ENCODE results near the gene UBE2G1. TPM values are rescaled to one million over a fixed set of nuclear protein-coding genes. Genes with fewer than 3 reads are reported as not detected.

The UBE2G1 gene
- total and polyA plus RNA-seq, 2 donors from 2014 or later = 26.7 to 50.9 TPM

- Histone ChIP-seq H3K9me3 (ENCODE audit: control insufficient read depth in 2 of 3, insufficient read depth in 1 of 3, low read length in 3 of 3) (no peaks in the 10 kb centered on the region), H3K36me3 (ENCODE audit: control insufficient read depth in 2 of 3, insufficient read depth in 3 of 3, low read length in 3 of 3) (peaks cover 2 to 14% (median 4%) of the 10 kb centered on the region in 3 donors), H3K27me3 (ENCODE audit: control insufficient read depth, insufficient read depth, low read length) (no peaks in the 10 kb centered on the region), H3K27ac (ENCODE audit: low read depth in 2 of 2, low read length in 2 of 2) (no peak overlapping the region), H3K4me3 (ENCODE audit: low read length in 3 of 3) (no peak overlapping the region), H3K9ac (ENCODE audit: low read length in 3 of 3) (no peak overlapping the region), H3K4me1 (ENCODE audit: control insufficient read depth in 2 of 3, insufficient read depth in 2 of 3, low read depth in 1 of 3, low read length in 3 of 3) (no peaks in the 10 kb centered on the region)
- no peak for DNase-seq
- no peak for FAIRE-seq
- no peak for TF ChIP-seq CTCF (IDR thresholded peaks at IDR 0.05; ENCODE audit: borderline replicate concordance, extremely low read depth, insufficient read depth)
- intact Hi-C loops (cut with DNase I) = no loop called here
These were observed 145.8 kb downstream of the UBE2G1 start for GRCh38 chr17:4220655-4221054.

Other genes with a start within 250 kb of the UBE2G1 start
- gene ZZEF1, start 223.6 kb downstream of the UBE2G1 start, total RNA-seq = 56.1 TPM
- 4.6 TPM for gene ZZEF1, start 223.6 kb downstream of the UBE2G1 start, polyA plus RNA-seq (ENCODE audit: insufficient read depth, low read depth, low replicate concordance)
- 29.8 TPM for gene CYB5D2, start 223.5 kb downstream of the UBE2G1 start, total RNA-seq
- gene CYB5D2, start 223.5 kb downstream of the UBE2G1 start, polyA plus RNA-seq (ENCODE audit: insufficient read depth, low read depth, low replicate concordance) = 49.7 TPM
- 61.7 TPM for gene ANKFY1, start 102.7 kb downstream of the UBE2G1 start, total RNA-seq
- 10.9 TPM for gene ANKFY1, start 102.7 kb downstream of the UBE2G1 start, polyA plus RNA-seq (ENCODE audit: insufficient read depth, low read depth, low replicate concordance)
- 1.4 TPM for gene SPNS3, start 67.3 kb upstream of the UBE2G1 start, total RNA-seq
- 3.7 TPM for gene SPNS3, start 67.3 kb upstream of the UBE2G1 start, polyA plus RNA-seq (ENCODE audit: insufficient read depth, low read depth, low replicate concordance)
- 60.5 TPM for gene SPNS2, start 132.2 kb upstream of the UBE2G1 start, total RNA-seq
- 75.1 TPM for gene SPNS2, start 132.2 kb upstream of the UBE2G1 start, polyA plus RNA-seq (ENCODE audit: insufficient read depth, low read depth, low replicate concordance)
- 51.6 TPM for gene MYBBP1A, start 188.7 kb upstream of the UBE2G1 start, total RNA-seq
- 11.9 TPM for gene MYBBP1A, start 188.7 kb upstream of the UBE2G1 start, polyA plus RNA-seq (ENCODE audit: insufficient read depth, low read depth, low replicate concordance)
- gene GGT6, start 193.9 kb upstream of the UBE2G1 start, total RNA-seq = 16.8 TPM
- gene GGT6, start 193.9 kb upstream of the UBE2G1 start, polyA plus RNA-seq (ENCODE audit: insufficient read depth, low read depth, low replicate concordance) = 51.4 TPM
- 25.6 TPM for gene SMTNL2, start 217.9 kb upstream of the UBE2G1 start, total RNA-seq
- gene SMTNL2, start 217.9 kb upstream of the UBE2G1 start, polyA plus RNA-seq (ENCODE audit: insufficient read depth, low read depth, low replicate concordance) = 58.1 TPM